ENCODE results near the gene MELK. TPM values are rescaled to one million over a fixed set of nuclear protein-coding genes. Genes with fewer than 3 reads are reported as not detected.
A peak's percentile ranks its signal among the peaks of the same experiment; 100 is the strongest.

The MELK gene
- total RNA-seq, 4 donors from 2014 or later: 0.13 to 1.6 (median 0.58) TPM; not detected in 1

DNA sequence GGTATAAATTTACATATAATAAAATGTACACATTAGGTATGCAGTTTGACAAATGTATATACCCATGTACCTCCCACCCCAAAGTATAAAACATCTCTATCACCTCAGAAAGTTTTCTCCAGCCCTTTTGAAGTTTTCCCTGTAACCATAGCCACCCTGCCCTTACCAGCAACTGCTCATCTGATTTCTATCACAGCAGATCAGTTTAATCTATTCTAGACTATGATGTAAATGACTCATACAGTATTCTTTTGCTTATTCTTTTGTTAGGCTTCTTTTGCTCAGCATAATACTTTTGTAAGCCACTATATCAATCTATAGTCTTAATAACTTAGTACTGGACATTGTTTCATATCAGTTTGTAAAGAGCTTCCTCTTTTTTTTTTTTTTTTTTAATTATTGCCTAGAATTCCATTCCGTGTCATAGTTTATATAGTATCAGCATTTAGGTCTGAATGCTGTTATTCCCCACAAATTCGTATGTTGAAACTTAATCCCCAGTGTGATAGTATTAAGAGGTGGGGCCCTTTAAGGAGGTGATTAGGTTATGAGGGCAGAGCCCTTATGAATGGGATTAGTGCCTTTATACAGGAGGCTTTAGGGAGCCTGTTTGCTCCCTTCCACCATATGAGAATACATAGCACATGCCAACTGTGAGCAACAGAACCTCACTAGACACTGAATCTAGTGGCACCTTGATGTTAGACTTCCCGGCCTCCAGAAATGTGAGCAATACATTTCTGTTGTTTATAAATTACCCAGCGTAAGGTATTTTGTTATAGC, 20.3 kb downstream of the MELK start:
- no peaks in the 10 kb centered on the region for H3K27me3 ChIP-seq
- no peak overlapping the region for H3K27ac ChIP-seq
- no peaks in the 10 kb centered on the region for H3K9me3 ChIP-seq
- H3K4me1 ChIP-seq: no peaks in the 10 kb centered on the region
- TF ChIP-seq POLR2A (IDR thresholded peaks at IDR 0.05) (no peak), POLR2AphosphoS5 (IDR thresholded peaks at IDR 0.05) (no peak), EP300 (IDR thresholded peaks at IDR 0.05) (no peak)
- TF ChIP-seq, protein P1, sequence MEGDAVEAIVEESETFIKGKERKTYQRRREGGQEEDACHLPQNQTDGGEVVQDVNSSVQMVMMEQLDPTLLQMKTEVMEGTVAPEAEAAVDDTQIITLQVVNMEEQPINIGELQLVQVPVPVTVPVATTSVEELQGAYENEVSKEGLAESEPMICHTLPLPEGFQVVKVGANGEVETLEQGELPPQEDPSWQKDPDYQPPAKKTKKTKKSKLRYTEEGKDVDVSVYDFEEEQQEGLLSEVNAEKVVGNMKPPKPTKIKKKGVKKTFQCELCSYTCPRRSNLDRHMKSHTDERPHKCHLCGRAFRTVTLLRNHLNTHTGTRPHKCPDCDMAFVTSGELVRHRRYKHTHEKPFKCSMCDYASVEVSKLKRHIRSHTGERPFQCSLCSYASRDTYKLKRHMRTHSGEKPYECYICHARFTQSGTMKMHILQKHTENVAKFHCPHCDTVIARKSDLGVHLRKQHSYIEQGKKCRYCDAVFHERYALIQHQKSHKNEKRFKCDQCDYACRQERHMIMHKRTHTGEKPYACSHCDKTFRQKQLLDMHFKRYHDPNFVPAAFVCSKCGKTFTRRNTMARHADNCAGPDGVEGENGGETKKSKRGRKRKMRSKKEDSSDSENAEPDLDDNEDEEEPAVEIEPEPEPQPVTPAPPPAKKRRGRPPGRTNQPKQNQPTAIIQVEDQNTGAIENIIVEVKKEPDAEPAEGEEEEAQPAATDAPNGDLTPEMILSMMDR (IDR thresholded peaks at IDR 0.05): no peak
- WGBS, 2 donors (ENCODE audit: low coverage in 1 of 2): 91 to 100% methylated on average over 2 to 4 of the region's 4 CpGs
- ATAC-seq: no peak
- no peaks in the 10 kb centered on the region for H3K36me3 ChIP-seq
- H3K4me3 ChIP-seq: no peak overlapping the region

DNA sequence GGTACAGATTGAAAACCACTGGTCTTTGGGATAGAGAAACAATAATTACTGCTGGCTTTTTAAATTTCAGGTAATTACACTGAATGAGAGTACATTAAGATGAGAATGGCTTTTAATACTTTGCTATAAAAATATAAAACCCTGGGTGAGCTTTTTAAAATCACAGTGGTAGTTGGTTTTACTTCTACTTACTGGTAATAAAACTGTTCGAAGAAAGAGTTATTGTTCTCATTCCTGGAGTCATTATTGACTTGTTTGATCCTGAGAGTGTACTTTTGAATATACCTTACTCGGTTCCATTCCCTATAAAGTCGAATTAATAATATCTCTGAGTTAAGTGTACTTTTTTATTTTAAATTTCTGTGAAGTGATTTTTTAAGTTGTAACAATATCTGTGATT, 21.5 kb downstream of the MELK start:
- WGBS, 2 donors (ENCODE audit: low coverage in 1 of 2): 91 to 94% methylated on average over 3 of the region's 3 CpGs
- Histone ChIP-seq H3K27ac (no peak overlapping the region), H3K9me3 (no peaks in the 10 kb centered on the region), H3K4me3 (no peak overlapping the region), H3K36me3 (no peaks in the 10 kb centered on the region), H3K4me1 (no peaks in the 10 kb centered on the region), H3K27me3 (no peaks in the 10 kb centered on the region)
- TF ChIP-seq, protein P1 (IDR thresholded peaks at IDR 0.05): no peak
- TF ChIP-seq POLR2AphosphoS5 (IDR thresholded peaks at IDR 0.05) (no peak), POLR2A (IDR thresholded peaks at IDR 0.05) (no peak), EP300 (IDR thresholded peaks at IDR 0.05) (no peak)
- ATAC-seq: no peak

DNA sequence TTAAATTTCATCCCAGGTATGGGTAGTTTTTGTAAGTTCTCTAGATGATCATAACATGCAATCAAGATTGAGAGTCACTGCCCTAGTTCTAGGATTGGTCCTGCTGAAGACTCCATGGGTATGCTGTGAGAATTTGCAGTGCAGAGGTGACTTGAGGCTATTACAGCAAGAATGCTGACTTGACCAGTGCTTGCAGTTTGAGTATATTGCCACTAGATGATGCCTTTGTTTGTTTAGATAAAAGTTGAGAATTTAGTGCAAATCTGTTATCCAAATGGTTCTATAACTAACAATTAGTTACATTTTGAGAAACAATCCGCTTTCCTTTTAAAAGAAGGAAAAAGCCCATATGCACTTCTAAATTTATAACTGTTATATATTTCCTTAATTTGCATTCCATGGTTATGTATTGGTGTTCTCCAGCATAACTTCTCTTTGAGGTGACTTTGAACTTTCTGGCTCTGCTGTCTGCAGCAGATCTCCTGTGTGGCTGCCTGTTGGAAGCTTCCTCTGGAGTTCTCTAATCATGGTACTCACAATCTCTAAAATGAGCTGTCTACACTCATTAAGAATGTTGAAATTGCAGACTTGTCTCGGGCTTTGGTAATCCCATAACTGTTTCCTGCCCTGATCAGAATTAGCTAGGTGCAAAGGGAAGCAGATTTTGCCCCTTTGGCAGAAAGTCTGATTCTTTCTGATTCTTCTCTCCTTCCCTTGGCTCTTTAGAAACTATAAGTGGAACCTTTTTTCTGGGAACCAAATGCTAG, 24.9 kb downstream of the MELK start:
- H3K4me1 ChIP-seq: no peaks in the 10 kb centered on the region
- WGBS, 2 donors (ENCODE audit: low coverage in 1 of 2): 86 to 92% methylated on average over 1 to 2 of the region's 2 CpGs
- no peaks in the 10 kb centered on the region for H3K9me3 ChIP-seq
- TF ChIP-seq, protein P1 (IDR thresholded peaks at IDR 0.05): peak in 3 of 4 experiments; percentile 9 to 26 (median 25)
- TF ChIP-seq POLR2AphosphoS5 (IDR thresholded peaks at IDR 0.05) (no peak), POLR2A (IDR thresholded peaks at IDR 0.05) (no peak)
- H3K36me3 ChIP-seq: no peaks in the 10 kb centered on the region
- no peak overlapping the region for H3K27ac ChIP-seq
- no peak overlapping the region for H3K4me3 ChIP-seq
- no peak for ATAC-seq
- H3K27me3 ChIP-seq: no peaks in the 10 kb centered on the region

DNA sequence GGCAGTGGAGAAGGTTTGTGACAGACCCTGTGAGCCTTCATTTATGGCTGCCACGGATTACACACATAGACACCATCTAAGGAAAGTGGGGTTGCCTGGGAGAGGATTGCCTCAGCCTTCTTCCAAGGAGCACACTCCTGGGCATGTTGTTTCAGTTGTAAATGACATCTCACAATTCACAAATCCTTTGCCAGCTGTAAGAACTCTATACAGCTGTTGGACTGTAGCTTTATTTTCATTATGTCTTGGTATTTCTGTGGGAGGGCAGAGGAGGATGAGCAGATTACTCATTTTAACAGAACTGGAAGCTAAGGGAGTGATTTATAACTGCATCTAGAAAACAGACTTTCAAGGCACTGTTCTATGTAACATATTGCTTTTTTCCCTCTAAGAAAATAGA, 25.6 kb downstream of the MELK start:
- Histone ChIP-seq H3K36me3 (no peaks in the 10 kb centered on the region), H3K27me3 (no peaks in the 10 kb centered on the region), H3K9me3 (no peaks in the 10 kb centered on the region), H3K4me1 (no peaks in the 10 kb centered on the region), H3K4me3 (no peak overlapping the region), H3K27ac (no peak overlapping the region)
- WGBS, 2 donors (ENCODE audit: low coverage in 1 of 2): 58% methylated on average over 1 of the region's 1 CpG; no CpG with 5 or more reads in 1 of the 2 donors
- no peak for ATAC-seq
- TF ChIP-seq EP300 (IDR thresholded peaks at IDR 0.05): no peak
- no peak for TF ChIP-seq POLR2A (IDR thresholded peaks at IDR 0.05)
- TF ChIP-seq, protein P1 (IDR thresholded peaks at IDR 0.05): no peak
- TF ChIP-seq POLR2AphosphoS5 (IDR thresholded peaks at IDR 0.05): no peak

All from gastroesophageal sphincter (tissue), 4 donors.